ENCODE results near the gene CTIF. TPM values are rescaled to one million over a fixed set of nuclear protein-coding genes. Genes with fewer than 3 reads are reported as not detected.

The CTIF gene
- total RNA-seq, 1 experiment from 2014 or later, result 5.8 TPM

- CTCF ChIA-PET, result no interaction called here
- intact Hi-C loops (cut with micrococcal nuclease), result loop anchor here (10.0 kb wide), 2 partner anchors 564 to 744 kb away; no protein-coding TSS in a partner anchor
- TF ChIP-seq, protein P1, sequence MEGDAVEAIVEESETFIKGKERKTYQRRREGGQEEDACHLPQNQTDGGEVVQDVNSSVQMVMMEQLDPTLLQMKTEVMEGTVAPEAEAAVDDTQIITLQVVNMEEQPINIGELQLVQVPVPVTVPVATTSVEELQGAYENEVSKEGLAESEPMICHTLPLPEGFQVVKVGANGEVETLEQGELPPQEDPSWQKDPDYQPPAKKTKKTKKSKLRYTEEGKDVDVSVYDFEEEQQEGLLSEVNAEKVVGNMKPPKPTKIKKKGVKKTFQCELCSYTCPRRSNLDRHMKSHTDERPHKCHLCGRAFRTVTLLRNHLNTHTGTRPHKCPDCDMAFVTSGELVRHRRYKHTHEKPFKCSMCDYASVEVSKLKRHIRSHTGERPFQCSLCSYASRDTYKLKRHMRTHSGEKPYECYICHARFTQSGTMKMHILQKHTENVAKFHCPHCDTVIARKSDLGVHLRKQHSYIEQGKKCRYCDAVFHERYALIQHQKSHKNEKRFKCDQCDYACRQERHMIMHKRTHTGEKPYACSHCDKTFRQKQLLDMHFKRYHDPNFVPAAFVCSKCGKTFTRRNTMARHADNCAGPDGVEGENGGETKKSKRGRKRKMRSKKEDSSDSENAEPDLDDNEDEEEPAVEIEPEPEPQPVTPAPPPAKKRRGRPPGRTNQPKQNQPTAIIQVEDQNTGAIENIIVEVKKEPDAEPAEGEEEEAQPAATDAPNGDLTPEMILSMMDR (conservative IDR thresholded peaks at IDR 0.05; ENCODE audit: low read depth, low read length), result no peak
- TF ChIP-seq EZH2 (IDR thresholded peaks at IDR 0.05; ENCODE audit: low read length, unreplicated experiment), result no peak
- no peak for TF ChIP-seq EZH2phosphoT487 (IDR thresholded peaks at IDR 0.05; ENCODE audit: borderline replicate concordance, low read length)
- no peaks in the 10 kb centered on the region for H3K9me3 ChIP-seq (ENCODE audit: low read length)
- H3F3A ChIP-seq (ENCODE audit: low read length, unreplicated experiment), result no peaks in the 10 kb centered on the region
- no peak overlapping the region for H3K27ac ChIP-seq (ENCODE audit: low read length)
- H3K79me2 ChIP-seq (ENCODE audit: low read length), result no peaks in the 10 kb centered on the region
- no peaks in the 10 kb centered on the region for H3K36me3 ChIP-seq (ENCODE audit: low read depth, low read length)
- DNase-seq (no peak), ATAC-seq (no peak)
- no peaks in the 10 kb centered on the region for H3K27me3 ChIP-seq (ENCODE audit: low read length)
- POLR2A ChIA-PET (ENCODE audit: unreplicated experiment), result no interaction called here
- no peak overlapping the region for H3K9ac ChIP-seq (ENCODE audit: low read length)
- no peaks in the 10 kb centered on the region for H3K4me1 ChIP-seq (ENCODE audit: insufficient read depth, low read length)
- H3K9me2 ChIP-seq (replicated peaks; ENCODE audit: low read length), result no peaks in the 10 kb centered on the region
- no peak overlapping the region for H3K4me3 ChIP-seq (ENCODE audit: low read length)
- H2AFZ ChIP-seq (ENCODE audit: low read length), result no peak overlapping the region
- no peak overlapping the region for H3K4me2 ChIP-seq (ENCODE audit: low read length)
- no TSS peak for BruUV-seq (replicated peaks)
- no peaks in the 10 kb centered on the region for H4K20me1 ChIP-seq (ENCODE audit: low read length)
These were observed 132.1 kb downstream of the CTIF start for GRCh38 chr18:48670751-48671560.

GRCh38 chr18:48671561-48671945, 132.7 kb downstream of the CTIF start:
- intact Hi-C loops (cut with micrococcal nuclease), result loop anchor here (10.0 kb wide), 2 partner anchors 563 to 743 kb away; no protein-coding TSS in a partner anchor
- DNase-seq (no peak), ATAC-seq (no peak)
- H3F3A ChIP-seq (ENCODE audit: low read length, unreplicated experiment), result no peaks in the 10 kb centered on the region
- H3K27ac ChIP-seq (ENCODE audit: low read length), result no peak overlapping the region
- no peaks in the 10 kb centered on the region for H3K36me3 ChIP-seq (ENCODE audit: low read depth, low read length)
- H3K9me2 ChIP-seq (replicated peaks; ENCODE audit: low read length), result no peaks in the 10 kb centered on the region
- no TSS peak for BruUV-seq (replicated peaks)
- TF ChIP-seq EZH2phosphoT487 (IDR thresholded peaks at IDR 0.05; ENCODE audit: borderline replicate concordance, low read length) (no peak), EZH2 (IDR thresholded peaks at IDR 0.05; ENCODE audit: low read length, unreplicated experiment) (no peak)
- TF ChIP-seq, protein P1 (conservative IDR thresholded peaks at IDR 0.05; ENCODE audit: low read depth, low read length), result no peak
- ChIA-PET POLR2A (ENCODE audit: unreplicated experiment) (no interaction called here), CTCF (no interaction called here)
- no peaks in the 10 kb centered on the region for H4K20me1 ChIP-seq (ENCODE audit: low read length)
- H3K4me1 ChIP-seq (ENCODE audit: insufficient read depth, low read length), result no peaks in the 10 kb centered on the region
- H3K4me2 ChIP-seq (ENCODE audit: low read length), result no peak overlapping the region
- H2AFZ ChIP-seq (ENCODE audit: low read length), result no peak overlapping the region
- no peaks in the 10 kb centered on the region for H3K79me2 ChIP-seq (ENCODE audit: low read length)
- no peaks in the 10 kb centered on the region for H3K27me3 ChIP-seq (ENCODE audit: low read length)
- H3K9me3 ChIP-seq (ENCODE audit: low read length), result no peaks in the 10 kb centered on the region
- H3K4me3 ChIP-seq (ENCODE audit: low read length), result no peak overlapping the region
- H3K9ac ChIP-seq (ENCODE audit: low read length), result no peak overlapping the region
